SKM-1 (cell line): ENCODE measurements around the gene FANCE.

Source experiments
- DNase-seq: peaks from one replicate; lab custom pipeline; 2025; ENCODE audit not compliant: unreplicated experiment; lab: John Stamatoyannopoulos, UW

The FANCE gene

DNA sequence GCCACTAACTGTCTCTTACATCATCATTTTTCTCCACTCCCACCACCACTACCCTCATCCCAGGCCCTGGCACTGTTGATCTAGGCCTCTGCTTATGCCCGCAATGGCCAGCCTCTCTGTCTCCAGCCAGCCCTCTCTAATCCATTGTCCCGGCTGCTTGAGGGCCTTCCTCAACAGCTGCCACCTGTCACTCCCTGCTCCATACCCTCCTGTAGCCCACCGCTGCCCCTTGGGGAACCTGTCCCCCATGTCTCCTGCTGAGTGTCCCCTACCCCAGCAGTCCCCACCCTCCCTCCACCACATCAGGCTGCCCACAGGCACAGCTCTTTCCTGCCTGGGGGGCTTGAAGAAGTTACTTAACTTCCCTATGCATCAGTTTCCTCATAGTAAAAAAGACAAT is 31.4 kb downstream of the FANCE start:
- no peak for DNase-seq

DNA sequence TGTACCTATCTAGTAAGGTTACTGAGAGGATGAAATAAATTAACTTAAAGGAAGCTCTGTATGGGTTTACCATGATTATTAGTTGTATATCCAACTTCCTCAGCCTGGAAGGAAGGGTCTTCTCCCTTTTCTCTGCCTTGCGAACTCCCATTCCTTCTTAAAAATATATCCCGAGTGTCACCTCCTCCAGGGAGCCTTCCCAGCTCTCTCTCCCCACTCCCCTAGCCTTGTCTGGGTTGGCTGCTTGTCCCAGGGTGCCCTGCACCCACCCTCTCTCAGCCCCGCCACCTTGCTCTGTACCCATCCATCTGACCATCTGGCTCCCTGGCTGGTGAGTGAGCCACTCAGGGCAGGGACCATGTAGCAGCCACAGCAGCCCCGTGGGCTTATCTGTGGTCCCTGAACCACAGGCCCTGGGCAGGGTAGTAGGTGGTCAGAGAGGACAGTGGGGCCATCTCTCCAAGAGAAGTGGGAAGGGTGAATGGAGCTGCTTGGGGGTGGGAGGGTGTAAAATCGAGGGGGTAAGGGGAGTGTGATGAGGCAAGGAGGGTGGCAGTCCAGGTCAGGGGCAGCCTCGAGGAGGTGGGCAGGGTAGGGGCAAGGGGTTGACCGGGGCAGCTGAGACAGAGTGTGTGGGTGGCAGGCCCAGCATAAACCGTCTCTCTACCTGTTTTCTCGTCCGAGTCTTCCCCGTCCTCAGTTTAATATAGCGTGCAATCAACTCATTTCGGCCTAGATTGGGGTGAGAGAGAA is 31.9 kb downstream of the FANCE start:
- no peak for DNase-seq

DNA sequence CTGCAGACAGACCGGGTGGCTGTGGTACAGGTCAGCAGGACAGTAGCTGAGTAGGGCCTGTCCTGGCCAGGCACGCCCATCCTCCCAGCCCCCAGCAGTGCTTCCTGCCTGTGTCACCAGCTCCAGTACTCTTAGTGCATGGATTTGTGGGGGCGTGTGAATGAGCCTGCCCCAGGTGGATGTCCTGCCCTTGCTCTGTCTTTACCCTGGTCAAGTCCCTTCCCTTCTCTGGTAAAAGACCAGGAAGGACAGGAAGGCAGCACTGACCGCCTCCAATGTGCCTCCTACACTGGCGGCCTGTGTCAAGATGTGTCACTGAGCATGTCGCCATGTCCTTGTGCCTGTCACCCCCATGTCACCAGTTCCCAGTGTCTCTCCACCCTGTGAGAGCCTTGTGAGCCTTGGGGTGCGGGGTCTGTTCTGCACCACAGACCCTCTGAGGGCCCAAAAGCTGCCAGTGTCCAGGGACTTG is 32.8 kb downstream of the FANCE start:
- DNase-seq = no peak

DNA sequence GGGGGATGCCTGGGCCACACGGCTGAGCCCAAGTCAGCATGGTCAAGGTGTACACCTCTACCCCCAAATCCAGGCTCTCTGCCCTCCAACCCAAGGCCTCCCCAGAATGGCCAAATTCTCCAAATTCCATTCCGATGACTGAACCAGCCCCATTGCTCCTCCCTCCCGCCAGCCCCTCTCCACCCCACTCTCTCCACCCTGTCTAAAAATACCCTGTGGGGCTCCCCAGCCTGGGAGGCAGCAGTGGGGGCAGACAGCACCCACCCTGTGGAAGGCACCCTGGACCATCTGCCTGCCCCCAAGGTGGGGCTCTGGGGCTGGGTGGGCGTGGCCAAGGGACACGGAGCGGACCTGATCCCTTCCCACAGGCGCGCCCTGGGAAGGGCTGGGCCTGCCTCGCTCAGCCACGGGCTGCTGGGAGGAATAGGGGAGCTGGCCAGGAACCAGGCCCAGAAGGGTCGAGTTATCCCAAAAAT is 33.3 kb downstream of the FANCE start:
- DNase-seq = no peak

DNA sequence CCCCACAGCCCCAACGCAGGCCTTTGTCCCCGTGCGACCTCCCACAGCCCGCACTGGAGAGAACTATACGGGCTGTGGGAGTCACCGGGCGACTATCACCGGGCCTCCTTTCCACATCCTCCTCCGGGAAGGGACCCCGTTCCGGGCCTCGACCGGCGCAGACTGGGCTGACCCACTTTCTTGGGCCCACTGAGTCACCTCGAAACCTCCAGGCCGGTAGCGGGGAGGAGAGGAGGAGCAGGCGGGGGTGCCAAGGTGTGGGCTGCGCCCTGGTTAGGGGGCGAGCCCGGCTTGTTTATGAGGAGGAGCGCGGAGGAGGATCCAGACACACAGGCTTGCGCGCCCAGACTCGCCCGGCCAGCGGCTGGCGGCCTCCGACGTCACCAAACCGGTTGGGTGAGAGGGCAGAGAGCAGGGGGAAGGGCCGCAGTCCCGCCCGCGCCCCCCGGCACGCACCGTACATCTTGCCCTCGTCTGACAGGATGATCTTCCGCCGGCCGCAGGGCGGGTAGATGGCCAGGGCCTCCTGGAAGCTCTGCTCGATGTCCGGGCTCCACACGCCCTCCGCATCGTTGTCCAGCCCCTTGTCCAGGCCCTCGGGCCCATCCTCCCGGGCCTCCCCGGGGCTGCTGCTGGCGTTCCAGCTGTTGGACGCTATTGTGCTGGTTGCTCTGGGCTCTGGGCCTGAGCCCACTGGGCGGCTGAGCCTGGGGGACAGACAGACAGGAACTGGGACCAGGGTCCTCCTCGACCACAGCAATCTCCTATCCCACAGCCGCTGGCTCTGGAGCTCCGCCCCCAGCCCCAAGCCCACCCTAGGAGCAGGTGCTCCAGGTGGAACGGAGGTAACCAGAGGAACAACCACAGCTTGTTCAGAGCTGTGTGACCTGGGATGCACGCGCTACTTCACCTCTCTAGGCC is 34.1 kb downstream of the FANCE start:
- no peak for DNase-seq

DNA sequence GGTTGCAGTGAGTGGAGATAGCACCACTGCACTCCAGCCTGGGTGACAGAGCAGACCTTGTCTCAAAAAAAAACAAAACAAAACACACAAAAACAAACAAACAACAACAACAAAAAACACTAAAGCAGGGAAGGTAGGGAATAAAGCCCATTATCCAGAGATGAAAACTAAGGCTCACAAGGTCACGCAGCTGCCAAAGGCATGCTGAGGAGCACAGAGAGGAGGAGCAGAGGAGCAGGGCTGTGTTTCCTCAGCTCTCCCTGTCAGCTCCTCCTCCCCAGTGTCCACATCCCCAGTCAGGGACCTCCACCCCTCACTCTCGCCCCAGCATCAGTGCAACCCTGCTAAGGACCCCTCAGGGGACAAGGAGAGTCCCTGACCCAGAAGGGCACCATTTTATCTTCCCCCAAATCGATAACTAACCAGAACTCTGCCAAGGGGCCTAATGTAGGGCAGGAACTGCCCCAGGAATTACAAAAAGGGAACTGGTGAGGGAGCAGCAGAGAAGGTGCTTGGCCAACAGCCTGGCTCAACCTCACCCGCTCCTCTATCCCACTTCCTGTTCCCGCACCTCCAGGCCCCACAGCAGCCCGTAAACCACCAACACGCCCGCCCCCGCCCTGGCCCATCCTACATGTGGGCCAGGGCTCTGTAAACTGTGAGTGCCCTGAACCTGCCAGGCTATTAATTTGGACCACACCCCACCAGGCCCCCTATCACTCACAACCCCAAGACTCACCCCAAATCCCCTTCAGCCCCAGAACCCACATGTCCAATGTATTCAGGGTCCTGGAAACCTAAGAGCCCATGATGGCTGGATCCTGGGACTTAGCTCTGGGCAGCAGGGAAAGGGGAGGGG is 35.7 kb downstream of the FANCE start:
- peak; percentile 88 for DNase-seq

DNA sequence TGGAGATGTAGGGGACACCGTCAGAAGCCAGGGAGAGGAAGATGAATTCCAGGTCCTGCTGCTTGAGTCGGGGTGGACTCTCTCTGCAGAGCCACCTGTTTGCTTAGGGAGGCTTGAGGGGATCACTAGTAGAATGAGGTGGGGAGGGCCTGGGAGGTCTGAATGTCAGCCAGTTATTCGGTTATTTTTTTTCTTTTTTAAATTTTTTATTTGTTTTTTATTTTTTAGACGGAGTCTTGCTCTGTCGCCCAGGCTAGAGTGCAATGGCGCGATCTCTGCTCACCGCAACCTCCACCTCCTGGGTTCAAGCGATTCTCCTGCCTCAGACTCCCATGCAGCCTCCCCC is 36.4 kb downstream of the FANCE start:
- DNase-seq = no peak

DNA sequence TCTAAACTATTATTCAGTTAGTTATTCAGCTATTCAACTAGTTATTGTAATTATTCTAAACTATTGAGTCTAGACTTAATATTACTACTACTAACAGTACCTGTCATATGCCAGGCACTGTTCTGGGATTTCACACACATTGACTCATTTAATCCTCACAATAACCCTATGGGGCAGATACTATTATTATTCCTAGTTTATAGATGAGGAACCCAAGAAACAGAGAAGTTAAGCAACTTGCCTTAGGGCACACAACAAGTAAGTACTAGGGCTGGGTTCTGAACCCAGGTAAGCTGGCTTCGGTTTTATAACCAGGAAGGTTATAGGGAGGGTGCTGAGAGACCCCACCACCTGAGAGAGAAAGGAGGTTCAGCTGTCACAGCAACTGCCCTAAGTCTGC is 36.9 kb downstream of the FANCE start:
- DNase-seq = peak; percentile 99

DNA sequence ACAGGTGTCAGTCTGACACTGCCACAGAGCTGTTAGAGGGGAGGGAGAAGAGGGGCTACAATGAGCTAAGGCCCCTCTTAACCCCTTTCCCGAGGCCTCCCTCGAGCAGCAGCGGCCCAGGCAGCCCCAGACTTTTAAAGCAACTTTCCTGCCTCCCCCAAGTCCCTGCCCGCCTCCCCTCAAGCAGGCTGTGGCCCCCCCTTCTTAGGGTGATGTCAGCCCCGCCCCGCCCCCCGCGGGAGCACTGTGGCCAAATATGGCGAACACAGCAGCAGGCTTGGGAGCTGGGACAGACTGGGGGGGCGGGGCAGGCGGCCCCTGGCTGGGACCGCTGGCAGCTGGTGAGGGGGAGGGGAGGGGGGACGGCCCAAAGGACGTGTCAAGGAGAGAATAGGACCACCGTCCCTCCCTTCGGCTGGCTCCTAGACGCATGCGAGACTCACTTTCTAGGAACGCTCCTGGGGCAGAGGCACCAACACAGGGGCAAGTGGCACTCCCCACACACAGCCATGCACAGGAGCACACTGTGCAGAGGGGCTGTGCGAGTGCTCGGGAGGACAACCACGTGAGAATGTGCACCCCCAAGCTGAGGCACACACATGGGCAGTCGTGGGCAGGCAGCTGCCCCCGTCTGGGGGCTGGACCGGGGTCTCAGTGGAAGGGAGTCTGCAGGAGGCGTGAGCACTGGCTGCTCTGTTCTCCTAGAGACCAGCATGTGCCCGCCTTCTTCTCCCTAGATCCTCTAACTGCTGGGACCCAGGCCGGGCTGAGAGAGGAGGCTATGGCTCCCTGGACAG is 38.1 kb downstream of the FANCE start:
- DNase-seq = no peak

DNA sequence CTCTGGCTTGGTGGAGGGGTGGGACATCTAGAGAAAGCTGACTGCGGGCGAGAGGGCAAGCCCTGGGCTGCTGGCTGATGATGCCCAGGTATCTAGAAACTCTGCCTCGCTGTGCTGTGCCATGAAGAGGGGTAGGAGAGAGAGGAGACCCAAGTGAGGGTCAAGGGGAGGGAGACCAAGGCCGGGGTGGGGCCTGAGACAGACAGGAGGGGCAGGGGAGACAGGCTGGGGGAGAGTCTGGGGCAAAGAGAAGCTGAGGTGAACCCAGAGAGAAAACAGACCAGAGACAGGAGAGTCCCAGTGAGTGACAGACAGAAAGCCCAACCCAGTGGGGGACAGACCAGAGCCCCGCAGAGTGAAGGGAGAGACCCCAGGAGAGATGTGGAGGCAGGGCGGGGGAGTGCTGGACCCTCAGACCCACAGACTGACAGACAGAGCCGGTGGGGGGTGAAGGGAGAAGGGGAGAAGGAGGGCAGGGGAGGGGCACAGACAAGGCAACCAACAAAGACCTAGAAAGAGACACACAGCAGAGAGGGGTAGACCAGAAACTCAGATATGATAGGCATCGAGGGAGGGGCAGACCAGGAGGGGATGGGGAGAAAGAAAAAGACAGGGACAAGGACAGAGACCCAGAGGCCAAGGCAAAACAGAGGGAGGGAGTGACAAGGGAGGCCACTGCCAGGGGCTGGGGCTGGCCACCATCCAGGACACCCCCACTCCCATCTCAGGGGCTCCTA is 38.9 kb downstream of the FANCE start:
- DNase-seq = no peak

DNA sequence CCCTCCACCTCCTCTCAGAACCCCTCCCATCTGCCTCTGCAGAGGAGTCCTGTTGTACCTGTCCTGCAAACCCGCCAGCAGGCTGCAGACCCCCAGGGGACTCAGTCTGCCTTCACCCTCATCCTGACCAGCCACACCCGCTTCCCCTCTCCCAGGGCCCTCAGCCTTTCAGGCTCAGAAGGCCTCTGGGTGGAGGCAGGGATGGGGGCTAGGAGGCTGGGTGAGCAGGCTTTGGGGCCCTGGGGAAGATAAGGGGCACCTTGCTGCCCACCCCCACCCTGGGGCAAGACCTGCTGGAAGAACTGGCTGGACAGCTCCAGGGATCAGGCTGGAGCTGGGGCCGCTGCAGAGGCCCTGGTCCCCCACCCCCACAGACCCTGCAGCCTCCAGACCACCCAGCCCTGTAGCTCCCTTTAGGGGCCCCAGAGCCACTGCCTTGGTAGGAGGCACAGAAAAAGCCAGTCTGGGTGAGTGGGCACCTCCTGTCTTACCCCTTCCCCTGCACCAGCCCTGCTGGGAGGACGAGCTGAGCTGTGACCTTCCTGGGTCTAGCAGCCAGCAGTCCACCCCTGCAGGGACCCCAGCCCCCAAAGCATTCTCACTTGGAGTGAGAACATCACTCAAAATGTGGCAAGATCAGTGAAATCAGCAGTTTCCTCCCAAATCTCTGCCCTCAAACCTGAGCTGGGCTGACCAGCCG is 39.6 kb downstream of the FANCE start:
- DNase-seq = no peak

DNA sequence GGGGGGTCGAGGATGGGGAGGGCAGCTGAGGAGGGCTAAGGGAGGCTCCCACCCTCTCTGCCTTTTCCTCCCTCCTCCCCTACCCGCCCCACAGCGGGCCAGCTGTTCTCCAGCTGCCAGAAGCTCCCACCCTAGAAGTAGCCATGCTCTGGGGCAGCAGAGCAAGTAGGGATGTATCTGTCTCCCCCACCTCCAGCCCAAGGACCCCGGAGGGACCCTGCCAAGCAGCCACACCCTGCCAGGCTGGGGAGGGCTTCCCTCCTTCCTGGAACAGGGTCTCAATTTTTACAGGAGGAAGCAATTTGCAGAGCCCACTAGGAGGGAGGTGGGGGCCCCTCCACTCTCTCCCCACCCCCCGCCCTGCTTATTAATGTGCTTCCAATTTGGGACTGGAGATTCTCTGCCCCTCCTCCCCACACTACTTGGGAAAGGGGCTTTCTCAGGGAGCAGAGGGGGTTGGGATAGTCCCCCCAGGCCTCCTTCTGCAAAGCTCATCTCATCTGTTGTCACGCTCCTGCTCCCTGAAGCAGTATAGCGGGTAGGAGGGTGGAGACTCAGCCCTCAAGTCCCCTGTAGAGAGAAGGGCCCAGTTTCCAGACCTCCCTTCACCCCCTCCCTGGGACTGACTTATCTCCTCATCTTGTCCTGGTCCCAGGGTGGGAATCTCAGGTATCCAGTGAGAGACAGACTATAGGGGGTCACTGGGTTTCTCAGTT is 40.3 kb downstream of the FANCE start:
- no peak for DNase-seq

DNA sequence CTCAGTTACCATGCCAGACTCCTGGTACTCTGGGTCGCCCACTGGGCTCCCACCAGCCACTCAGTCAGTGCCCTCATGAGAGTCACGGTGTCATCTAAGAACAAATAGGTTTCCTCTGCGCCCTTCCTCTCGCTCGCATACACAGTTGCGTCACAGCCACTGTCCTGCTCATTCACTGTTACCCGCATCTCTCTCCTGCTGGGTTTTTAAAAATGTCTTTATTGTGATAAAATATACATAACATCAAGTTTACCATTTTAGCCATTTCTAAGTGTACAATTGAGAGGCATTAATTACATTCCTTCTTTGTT is 40.8 kb downstream of the FANCE start:
- no peak for DNase-seq

DNA sequence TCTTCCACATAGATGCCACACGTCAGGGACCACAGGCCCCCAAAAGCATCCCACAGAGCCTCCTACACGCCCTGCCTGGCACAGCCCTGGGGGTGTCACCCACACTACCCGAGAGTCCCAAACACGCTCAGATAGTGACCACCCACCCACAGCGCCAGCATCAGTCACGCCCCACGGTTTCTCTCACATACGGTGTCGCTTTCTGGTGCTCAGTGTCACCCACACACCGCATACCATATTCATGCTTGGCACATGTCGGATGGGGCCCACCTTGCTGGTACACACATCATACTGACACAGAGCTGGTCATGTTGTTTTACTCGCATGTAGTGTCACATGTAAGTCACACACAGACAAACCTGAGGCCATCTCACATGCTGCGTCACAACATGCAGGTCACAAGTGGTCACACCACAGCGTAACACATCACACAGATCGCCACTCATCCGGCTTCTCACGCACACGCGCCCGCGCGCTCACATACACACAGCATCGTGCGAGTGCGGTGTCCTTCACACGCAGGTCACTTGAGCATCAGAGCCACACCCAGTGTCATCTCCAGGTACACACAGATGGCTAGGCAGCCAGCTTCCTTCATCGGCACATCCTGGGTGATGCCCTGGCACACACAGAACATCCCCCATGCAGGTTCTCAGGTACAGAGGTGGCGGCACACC is 41.3 kb downstream of the FANCE start:
- no peak for DNase-seq

DNA sequence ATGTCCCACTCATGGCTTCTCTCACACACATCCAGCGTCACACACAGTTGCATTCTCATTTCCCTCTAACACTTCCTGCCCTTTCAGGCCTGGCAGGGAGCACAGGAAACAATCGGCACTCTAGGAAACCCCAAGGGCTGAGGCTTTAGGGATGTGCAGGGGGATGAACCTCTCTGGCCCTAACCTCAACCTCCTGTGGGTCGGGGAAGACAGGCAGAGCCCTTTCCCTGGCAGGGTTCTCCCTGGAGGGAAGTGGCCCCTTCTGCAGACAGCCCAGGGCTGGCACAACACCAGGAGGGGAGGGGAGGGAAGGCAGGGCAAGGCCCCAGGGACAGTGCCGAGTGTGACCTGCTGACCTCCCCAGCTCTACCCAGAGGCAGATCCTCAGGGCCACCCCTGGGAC is 42.0 kb downstream of the FANCE start:
- no peak for DNase-seq

DNA sequence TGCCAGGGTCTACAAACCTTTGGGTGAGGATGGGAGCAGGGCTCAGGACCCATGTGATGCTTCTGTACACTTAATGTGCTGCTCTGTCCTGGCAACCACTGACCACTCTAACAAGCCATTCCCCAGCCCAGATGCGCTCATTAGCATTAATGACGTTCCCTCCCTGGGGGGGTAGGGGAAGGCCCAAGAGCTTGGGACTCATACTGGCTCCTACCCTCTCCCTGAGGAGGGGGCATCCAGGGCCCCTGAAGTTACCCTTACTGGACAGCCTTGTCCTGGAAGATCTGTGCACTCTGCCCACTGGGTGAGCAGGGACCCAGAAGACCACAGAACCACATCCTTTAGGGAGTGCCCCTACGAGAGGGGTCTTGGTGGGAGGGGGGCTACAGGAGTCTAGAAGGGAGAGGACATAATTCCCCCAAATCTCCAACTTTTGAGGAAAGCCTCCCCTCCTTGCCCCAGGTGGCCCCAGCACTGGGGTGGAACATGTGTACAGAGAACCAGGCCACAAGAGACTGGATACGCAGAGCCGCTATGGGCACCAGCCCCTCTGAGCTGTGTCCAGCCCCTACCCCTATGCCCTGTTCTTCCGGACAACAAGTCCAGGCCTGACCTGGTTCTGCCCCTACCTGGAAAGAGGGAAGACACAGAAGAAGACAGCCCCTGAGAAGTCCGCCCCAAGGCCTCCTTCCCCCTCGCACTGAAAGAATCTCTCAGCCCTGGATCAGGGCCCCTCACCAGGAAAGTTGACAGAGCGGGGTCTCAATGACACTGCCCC is 43.3 kb downstream of the FANCE start:
- no peak for DNase-seq
